GM18502 (cell line): ENCODE data around the gene TUFT1.
"Not testable (repeated sequence)": the region's sequence is repeated elsewhere in the genome, so short reads cannot be mapped to it uniquely, and the experiment has no call there.

Source experiments
- ATAC-seq: cut with Tn5 transposase; IDR thresholded peaks from one replicate; pipeline ENCODE4 v1.9.1; 2021; ENCODE audit warnings: mild to moderate bottlenecking; ENCODE audit not compliant: unreplicated experiment, poor library complexity

Gene TUFT1

GRCh38 chr1:151511636-151512215, 28.4 kb upstream of the TUFT1 start:
- no peak for ATAC-seq

DNA sequence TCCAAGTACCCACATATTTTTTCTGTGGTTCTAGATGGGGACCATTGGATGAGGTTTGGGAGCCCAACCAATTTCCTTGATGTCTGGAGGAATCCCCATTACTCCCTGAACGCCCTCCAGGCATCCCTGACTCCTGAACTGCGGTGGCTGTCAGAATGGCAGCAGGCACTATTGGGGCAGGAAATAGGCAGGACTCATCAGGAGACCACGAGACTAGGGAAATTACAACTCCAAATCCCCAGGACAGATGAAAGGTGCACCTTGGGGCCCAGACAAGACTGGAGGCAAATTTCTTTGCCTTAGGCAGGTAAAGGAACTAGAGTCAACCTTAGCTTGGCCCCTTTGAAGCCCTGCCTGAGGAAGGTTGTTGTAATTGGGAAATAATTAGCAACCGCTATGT, 27.8 kb upstream of the TUFT1 start:
- ATAC-seq, result no peak

- no peak for ATAC-seq
Measured at GRCh38 chr1:151512801-151513625, 27.1 kb upstream of the TUFT1 start.

DNA sequence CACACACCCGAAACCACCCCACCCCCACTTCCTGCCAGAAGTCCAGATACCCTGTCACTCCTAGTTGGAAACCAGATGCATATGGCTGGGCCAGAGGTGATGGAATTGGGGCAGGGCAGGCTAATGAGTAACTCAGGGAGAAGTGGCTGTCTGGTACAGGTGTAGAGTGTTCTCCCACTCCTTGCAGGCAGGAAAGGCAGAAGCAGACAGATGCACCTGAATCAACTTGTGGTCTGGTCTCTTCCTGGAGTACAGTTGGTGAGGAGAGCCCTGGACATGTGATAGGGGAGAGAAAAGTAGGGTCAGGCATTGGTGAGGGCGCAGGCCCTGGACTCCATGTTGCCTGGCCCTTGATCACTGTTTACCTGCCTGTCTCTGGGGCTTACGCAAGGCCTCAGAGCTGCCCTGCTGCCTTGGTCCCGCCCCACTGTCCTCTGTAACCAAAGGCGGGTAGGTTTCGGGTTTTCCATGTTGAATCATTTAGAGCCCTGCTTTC, 26.4 kb upstream of the TUFT1 start:
- ATAC-seq, result no peak

- no peak for ATAC-seq
Measured at GRCh38 chr1:151514366-151514765, 25.7 kb upstream of the TUFT1 start.

GRCh38 chr1:151515265-151515664, 24.8 kb upstream of the TUFT1 start:
- no peak for ATAC-seq

GRCh38 chr1:151516031-151516511, 24.0 kb upstream of the TUFT1 start:
- ATAC-seq, result no peak

DNA sequence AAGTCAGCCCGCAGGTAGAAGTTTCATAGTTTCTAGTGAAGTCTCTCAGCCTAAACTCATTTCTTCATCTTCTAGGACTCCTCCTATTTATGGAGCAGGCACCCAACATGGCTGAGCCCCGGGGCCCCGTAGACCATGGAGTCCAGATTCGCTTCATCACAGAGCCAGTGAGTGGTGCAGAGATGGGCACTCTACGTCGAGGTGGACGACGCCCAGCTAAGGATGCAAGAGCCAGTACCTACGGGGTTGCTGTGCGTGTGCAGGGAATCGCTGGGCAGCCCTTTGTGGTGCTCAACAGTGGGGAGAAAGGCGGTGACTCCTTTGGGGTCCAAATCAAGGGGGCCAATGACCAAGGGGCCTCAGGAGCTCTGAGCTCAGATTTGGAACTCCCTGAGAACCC, 21.7 kb upstream of the TUFT1 start:
- ATAC-seq, result no peak

DNA sequence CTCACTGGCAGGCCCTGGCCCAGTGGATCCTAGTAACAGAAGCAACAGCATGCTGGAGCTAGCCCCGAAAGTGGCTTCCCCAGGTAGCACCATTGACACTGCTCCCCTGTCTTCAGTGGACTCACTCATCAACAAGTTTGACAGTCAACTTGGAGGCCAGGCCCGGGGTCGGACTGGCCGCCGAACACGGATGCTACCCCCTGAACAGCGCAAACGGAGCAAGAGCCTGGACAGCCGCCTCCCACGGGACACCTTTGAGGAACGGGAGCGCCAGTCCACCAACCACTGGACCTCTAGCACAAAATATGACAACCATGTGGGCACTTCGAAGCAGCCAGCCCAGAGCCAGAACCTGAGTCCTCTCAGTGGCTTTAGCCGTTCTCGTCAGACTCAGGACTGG, 21.2 kb upstream of the TUFT1 start:
- no peak for ATAC-seq

DNA sequence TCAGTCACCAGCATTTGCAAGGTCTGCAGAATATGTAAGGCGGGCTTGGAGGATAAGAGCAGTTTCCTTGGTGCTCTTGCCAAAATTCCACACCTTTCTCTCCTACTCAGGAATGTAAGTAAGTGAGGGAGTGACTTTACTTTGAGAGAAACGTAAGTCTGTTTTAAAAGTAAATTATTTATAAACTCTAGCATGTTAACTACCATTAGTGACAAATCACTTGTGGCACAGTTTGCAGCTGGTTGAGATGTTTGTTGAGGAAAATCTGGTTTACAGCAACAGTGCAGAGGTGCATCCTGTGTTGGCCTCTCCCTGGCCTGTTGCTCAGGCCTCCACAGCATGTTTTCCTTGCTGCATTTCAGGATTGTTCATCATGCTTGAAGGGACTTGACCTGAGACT, 20.4 kb upstream of the TUFT1 start:
- ATAC-seq, result no peak

- no peak for ATAC-seq
Measured at GRCh38 chr1:151520359-151520758, 19.8 kb upstream of the TUFT1 start.

- ATAC-seq, result not testable (repeated sequence)
Measured at GRCh38 chr1:151522427-151522826, 17.7 kb upstream of the TUFT1 start.

DNA sequence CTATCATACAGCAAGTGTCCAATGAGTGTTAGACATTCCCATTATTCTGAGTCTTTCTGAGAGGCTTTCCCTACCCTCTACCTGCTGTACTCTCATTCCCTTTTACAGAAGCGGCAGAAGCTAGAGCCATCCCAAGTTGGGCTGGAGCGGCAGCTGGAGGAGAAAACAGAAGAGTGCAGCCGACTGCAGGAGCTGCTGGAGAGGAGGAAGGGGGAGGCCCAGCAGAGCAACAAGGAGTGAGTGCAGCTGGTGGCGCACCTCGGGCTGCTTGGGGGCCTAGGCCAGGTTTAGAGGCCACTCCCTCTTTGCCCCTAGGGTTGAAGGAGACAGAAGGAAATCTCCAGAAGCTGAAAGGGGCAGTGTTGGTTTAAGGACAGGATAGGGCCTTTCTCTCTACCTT, 16.8 kb upstream of the TUFT1 start:
- no peak for ATAC-seq

DNA sequence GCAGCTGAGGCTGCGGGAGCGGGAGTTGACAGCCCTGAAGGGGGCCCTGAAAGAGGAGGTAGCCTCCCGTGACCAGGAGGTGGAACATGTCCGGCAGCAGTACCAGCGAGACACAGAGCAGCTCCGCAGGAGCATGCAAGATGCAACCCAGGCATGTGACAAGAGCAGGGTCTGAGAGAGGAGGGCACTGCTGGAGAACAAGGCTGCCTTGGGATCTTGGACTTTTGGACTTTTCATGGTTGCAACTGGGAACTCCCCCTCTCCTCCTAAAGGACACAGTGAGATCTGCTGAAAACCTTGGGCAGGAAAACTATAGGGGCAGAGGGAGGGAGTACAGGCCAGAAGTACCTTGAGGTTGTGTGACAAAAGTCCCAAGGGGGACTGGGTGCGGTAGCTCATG, 15.4 kb upstream of the TUFT1 start:
- ATAC-seq, result no peak

- ATAC-seq, result no peak
Measured at GRCh38 chr1:151526735-151527525, 13.2 kb upstream of the TUFT1 start.

DNA sequence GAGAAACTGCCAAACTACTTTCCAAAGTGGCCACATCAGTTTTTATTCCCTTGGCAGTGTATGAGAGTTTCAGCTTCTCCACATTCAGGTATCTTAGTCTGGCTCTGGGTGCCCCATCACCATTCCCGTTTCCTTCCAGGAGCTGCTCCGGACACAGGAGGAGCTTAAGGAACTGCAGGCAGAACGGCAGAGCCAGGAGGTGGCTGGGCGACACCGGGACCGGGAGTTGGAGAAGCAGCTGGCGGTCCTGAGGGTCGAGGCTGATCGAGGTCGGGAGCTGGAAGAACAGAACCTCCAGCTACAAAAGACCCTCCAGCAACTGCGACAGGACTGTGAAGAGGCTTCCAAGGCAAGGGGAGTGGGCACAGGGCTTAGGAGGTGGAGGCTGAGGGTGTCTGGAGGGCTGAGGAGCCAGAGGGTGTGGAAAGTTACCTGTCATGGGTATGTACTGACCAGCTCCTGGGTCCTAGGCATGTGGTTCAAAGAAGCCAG, 10.9 kb upstream of the TUFT1 start:
- ATAC-seq, result no peak

- no peak for ATAC-seq
Measured at GRCh38 chr1:151529781-151530180, 10.3 kb upstream of the TUFT1 start.

- no peak for ATAC-seq
Measured at GRCh38 chr1:151530461-151530860, 9.6 kb upstream of the TUFT1 start.

GRCh38 chr1:151533870-151534269, 6.2 kb upstream of the TUFT1 start:
- no peak for ATAC-seq

DNA sequence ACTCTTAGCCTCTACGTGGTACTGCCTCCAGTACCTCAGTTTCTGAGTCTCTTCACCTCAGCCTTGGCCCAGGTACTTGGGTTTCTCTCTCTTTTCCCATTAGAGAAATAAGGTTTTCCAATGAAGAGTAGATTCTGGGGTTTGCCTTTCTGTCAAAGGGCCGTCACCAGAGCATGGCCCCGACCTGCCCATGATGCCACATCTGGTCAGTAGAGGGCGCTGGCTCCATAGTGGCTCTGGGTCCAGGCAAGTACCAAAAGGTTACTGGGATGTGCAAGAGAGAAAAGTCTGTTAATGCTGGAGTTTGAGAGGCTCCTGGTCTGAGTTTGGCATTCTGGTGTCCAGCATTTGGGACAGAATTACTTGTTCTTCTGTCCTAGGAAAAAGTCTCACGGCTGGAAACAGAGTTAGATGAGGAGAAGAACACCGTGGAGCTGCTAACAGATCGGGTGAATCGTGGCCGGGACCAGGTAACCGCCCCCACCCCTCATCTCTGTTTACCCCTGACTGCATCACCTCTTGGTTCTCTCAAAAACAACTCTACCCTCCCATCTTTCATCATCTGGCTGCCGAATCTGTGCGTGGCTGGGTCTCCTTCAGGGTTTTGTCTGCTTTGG, 5.3 kb upstream of the TUFT1 start:
- no peak for ATAC-seq
